Measurements from ENCODE around the gene ARID1B. TPM values are rescaled to one million over a fixed set of nuclear protein-coding genes. Genes with fewer than 3 reads are reported as not detected.
A peak's percentile ranks its signal among the peaks of the same experiment; 100 is the strongest.

ARID1B gene
- total and polyA plus RNA-seq, 9 of the 15 experiments (the other 6 are each of a cell fraction or from before 2014, with no cell fraction given), result 12.5 to 50.5 (median 25.8) TPM

DNA sequence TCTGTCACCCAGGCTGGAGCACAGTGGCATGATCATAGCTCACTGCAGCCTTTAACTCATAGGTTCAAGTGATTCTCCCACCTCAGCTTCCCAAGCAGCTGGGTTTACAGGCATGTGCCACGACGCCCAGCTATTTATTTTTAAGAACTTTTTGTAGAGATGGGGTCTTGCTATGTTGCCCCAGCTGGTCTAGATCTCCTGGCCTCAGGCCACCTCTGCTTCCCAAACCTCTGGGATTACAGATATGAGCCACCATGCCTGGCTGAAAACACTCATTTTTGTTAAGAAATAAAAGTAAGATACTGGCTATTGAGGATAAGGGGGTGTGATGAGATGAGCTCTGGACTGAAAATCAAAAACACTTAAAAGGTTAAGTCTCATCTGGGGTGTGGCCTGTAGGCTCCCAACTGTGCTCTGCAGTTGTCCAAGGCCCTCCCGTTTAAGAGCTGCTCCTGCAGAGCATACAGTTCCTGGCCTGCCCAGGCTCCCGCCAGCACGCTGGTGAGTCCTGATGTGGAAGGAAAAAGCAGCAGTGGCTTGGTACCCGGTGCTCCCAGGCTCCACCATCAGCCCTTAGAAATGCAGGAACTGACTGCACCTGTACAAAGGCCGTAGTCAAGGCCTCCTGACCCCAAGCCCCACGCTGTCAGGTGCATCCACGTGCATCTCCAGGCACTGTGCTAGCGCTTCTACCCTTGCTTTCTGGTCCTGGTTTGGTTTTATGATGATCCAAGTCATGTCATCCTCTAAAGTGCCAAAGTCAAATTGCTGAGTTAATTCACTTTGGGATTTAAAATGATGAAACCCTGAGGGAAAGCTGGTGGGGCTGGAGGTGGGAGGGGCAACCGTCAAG lies 434.7 kb downstream of the ARID1B start:
- no peak overlapping the region for H3K4me2 ChIP-seq (ENCODE audit: insufficient read depth, low read length)
- H3K9me1 ChIP-seq (ENCODE audit: control insufficient read depth, insufficient read depth, low read length), result no peaks in the 10 kb centered on the region
- 0 out of 4 replicates have a peak overlapping the region, but pooled peaks of 1 of the 2 experiments have one; percentile 33 for H3K9ac ChIP-seq (ENCODE audit: insufficient read depth in 1 of 2, low read depth in 2 of 2, low read length in 2 of 2)
- H3K4me1 ChIP-seq (replicated peaks in 1 of 2; ENCODE audit: control insufficient read depth in 2 of 2, insufficient read depth in 2 of 2, low read length in 2 of 2), result peaks cover 5 to 6% of the 10 kb centered on the region in 2 experiments; a peak in 3 of 5 replicates
- FAIRE-seq, result no peak
- intact Hi-C loops (cut with micrococcal nuclease), result no loop called here
- no peaks in the 10 kb centered on the region for H3K9me3 ChIP-seq (replicated peaks; ENCODE audit: control insufficient read depth, insufficient read depth, low read depth, low read length)
- no peak overlapping the region for H3K4me3 ChIP-seq
- H3K36me3 ChIP-seq (ENCODE audit: control insufficient read depth, insufficient read depth, low read length), result peaks cover 7% of the 10 kb centered on the region; the same call in 2 of the 3 replicates
- peak; percentile 38 for ATAC-seq
- in situ Hi-C loops (cut with MboI), result no loop called here
- no peaks in the 10 kb centered on the region for H3K27me3 ChIP-seq (ENCODE audit: control insufficient read depth in 2 of 2, insufficient read depth in 2 of 2, low read length in 2 of 2)
- no peak overlapping the region for H3K27ac ChIP-seq (ENCODE audit: extremely low read depth, low read depth, low read length)
- H2AFZ ChIP-seq (ENCODE audit: low read depth, low read length), result no peak overlapping the region
- no peaks in the 10 kb centered on the region for H3K79me2 ChIP-seq (ENCODE audit: control insufficient read depth, insufficient read depth, low read length)
- BruUV-seq (replicated peaks), result no TSS peak
- H4K20me1 ChIP-seq (replicated peaks; ENCODE audit: control insufficient read depth, insufficient read depth, low read length), result no peaks in the 10 kb centered on the region; the same call in 1 of the 2 replicates
- POLR2A ChIA-PET, result interaction anchor here (0.7 to 1.0 kb wide), 5 partner anchors 7 to 218 kb away, joined by 3 to 4 read pairs (median 3); no protein-coding TSS in a partner anchor
- 62% methylated on average over 11 of the region's 11 CpGs for WGBS (ENCODE audit: insufficient coverage, low coverage, missing lambda C conversion rate)
- DNase-seq (ENCODE audit: extremely low read depth in 1 of 4, low spot score in 3 of 4), result no peak
- TF ChIP-seq ZNF121 (CRISPR knock-in tag; conservative IDR thresholded peaks at IDR 0.05) (peak; percentile 68), POLR2G (IDR thresholded peaks at IDR 0.05; ENCODE audit: low read depth, low read length) (0 out of 2 replicates have a peak, but pooled peaks have one; percentile 27), MAFF (IDR thresholded peaks at IDR 0.05; ENCODE audit: low read length) (no peak), FOXJ3 (CRISPR knock-in tag; IDR thresholded peaks at IDR 0.05) (no peak), RBM25 (IDR thresholded peaks at IDR 0.05; ENCODE audit: low read depth, low read length, severe bottlenecking) (peak; percentile 30)
- TF ChIP-seq, protein P1, sequence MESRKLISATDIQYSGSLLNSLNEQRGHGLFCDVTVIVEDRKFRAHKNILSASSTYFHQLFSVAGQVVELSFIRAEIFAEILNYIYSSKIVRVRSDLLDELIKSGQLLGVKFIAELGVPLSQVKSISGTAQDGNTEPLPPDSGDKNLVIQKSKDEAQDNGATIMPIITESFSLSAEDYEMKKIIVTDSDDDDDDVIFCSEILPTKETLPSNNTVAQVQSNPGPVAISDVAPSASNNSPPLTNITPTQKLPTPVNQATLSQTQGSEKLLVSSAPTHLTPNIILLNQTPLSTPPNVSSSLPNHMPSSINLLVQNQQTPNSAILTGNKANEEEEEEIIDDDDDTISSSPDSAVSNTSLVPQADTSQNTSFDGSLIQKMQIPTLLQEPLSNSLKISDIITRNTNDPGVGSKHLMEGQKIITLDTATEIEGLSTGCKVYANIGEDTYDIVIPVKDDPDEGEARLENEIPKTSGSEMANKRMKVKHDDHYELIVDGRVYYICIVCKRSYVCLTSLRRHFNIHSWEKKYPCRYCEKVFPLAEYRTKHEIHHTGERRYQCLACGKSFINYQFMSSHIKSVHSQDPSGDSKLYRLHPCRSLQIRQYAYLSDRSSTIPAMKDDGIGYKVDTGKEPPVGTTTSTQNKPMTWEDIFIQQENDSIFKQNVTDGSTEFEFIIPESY (CRISPR knock-in tag; IDR thresholded peaks at IDR 0.05), result 0 out of 2 replicates have a peak, but pooled peaks have one; percentile 26
- CTCF ChIA-PET (ENCODE audit: low intra/inter-chr PET ratio), result no interaction called here
